ENCODE results near the gene FHIT.

DNA sequence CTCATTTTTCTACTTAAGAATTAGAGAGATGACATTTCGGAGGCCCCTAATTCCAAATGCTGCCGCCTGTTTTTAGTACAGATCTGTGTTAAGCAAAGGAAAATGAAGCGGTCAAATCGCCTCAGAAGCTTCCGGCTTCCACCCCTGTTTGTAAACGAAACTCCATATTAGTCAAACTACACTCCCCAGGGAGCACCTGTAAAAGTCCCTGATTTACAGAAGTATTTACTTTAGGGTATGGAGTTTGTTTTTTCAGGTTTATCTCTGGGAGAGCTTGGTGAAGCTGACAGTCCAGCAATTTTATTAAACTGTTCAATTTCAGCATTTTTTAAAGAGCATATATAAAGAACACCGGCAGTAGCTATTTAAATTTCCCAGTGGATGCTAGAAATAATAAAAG is 319.8 kb downstream of the FHIT start:
- TF ChIP-seq SIN3A (IDR thresholded peaks at IDR 0.05; ENCODE audit: borderline replicate concordance, insufficient read depth, low read length), result no peak
- no peak for TF ChIP-seq TAF1 (IDR thresholded peaks at IDR 0.05; ENCODE audit: borderline replicate concordance, insufficient read depth, low read length)
- TF ChIP-seq POLR2AphosphoS5 (IDR thresholded peaks at IDR 0.05; ENCODE audit: low read depth, low read length), result no peak
- TF ChIP-seq, protein P1, sequence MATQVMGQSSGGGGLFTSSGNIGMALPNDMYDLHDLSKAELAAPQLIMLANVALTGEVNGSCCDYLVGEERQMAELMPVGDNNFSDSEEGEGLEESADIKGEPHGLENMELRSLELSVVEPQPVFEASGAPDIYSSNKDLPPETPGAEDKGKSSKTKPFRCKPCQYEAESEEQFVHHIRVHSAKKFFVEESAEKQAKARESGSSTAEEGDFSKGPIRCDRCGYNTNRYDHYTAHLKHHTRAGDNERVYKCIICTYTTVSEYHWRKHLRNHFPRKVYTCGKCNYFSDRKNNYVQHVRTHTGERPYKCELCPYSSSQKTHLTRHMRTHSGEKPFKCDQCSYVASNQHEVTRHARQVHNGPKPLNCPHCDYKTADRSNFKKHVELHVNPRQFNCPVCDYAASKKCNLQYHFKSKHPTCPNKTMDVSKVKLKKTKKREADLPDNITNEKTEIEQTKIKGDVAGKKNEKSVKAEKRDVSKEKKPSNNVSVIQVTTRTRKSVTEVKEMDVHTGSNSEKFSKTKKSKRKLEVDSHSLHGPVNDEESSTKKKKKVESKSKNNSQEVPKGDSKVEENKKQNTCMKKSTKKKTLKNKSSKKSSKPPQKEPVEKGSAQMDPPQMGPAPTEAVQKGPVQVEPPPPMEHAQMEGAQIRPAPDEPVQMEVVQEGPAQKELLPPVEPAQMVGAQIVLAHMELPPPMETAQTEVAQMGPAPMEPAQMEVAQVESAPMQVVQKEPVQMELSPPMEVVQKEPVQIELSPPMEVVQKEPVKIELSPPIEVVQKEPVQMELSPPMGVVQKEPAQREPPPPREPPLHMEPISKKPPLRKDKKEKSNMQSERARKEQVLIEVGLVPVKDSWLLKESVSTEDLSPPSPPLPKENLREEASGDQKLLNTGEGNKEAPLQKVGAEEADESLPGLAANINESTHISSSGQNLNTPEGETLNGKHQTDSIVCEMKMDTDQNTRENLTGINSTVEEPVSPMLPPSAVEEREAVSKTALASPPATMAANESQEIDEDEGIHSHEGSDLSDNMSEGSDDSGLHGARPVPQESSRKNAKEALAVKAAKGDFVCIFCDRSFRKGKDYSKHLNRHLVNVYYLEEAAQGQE (IDR thresholded peaks at IDR 0.05; ENCODE audit: insufficient read depth in 1 of 2, low read depth in 2 of 2, low read length in 2 of 2), result no peak
